Measurements from ENCODE around the gene THRAP3. TPM values are rescaled to one million over a fixed set of nuclear protein-coding genes. Genes with fewer than 3 reads are reported as not detected.

THRAP3 gene
- total RNA-seq, 1 donor from 2014 or later = 81.0 TPM

- DNase-seq (no peak), ATAC-seq (no peak)
- no peaks in the 10 kb centered on the region for H3K9me3 ChIP-seq
- H3K27me3 ChIP-seq (ENCODE audit: low read depth) = no peaks in the 10 kb centered on the region
- H3K4me1 ChIP-seq = peaks cover 19% of the 10 kb centered on the region
- no peak overlapping the region for H3K27ac ChIP-seq
- TF ChIP-seq CTCF (IDR thresholded peaks at IDR 0.05) = no peak
- peaks cover 26% of the 10 kb centered on the region for H3K36me3 ChIP-seq
- H3K4me3 ChIP-seq = no peak overlapping the region
- intact Hi-C loops (cut with DNase I) = no loop called here
Observed at GRCh38 chr1:36276688-36277087, 52.4 kb downstream of the THRAP3 start.

- H3K4me3 ChIP-seq = no peak overlapping the region
- TF ChIP-seq CTCF (IDR thresholded peaks at IDR 0.05) = no peak
- H3K36me3 ChIP-seq = peaks cover 32% of the 10 kb centered on the region
- DNase-seq = no peak
- H3K27ac ChIP-seq = no peak overlapping the region
- ATAC-seq = no peak
- H3K27me3 ChIP-seq (ENCODE audit: low read depth) = no peaks in the 10 kb centered on the region
- H3K4me1 ChIP-seq = peaks cover 34% of the 10 kb centered on the region
- intact Hi-C loops (cut with DNase I) = no loop called here
- H3K9me3 ChIP-seq = no peaks in the 10 kb centered on the region
Observed at GRCh38 chr1:36279110-36279788, 55.0 kb downstream of the THRAP3 start.

- intact Hi-C loops (cut with DNase I) = no loop called here
- Histone ChIP-seq H3K36me3 (peaks cover 38% of the 10 kb centered on the region), H3K9me3 (no peaks in the 10 kb centered on the region), H3K27me3 (ENCODE audit: low read depth) (no peaks in the 10 kb centered on the region), H3K27ac (no peak overlapping the region), H3K4me3 (no peak overlapping the region), H3K4me1 (peaks cover 40% of the 10 kb centered on the region)
- no peak for TF ChIP-seq CTCF (IDR thresholded peaks at IDR 0.05)
- DNase-seq (no peak), ATAC-seq (no peak)
Observed at GRCh38 chr1:36279789-36280296, 55.6 kb downstream of the THRAP3 start.

GRCh38 chr1:36284061-36284460 lies 59.8 kb downstream of the THRAP3 start:
- no peak for ATAC-seq
- no peak overlapping the region for H3K4me3 ChIP-seq
- DNase-seq = no peak
- H3K36me3 ChIP-seq = peaks cover 76% of the 10 kb centered on the region
- no peaks in the 10 kb centered on the region for H3K9me3 ChIP-seq
- H3K27me3 ChIP-seq (ENCODE audit: low read depth) = no peaks in the 10 kb centered on the region
- H3K4me1 ChIP-seq = peaks cover 49% of the 10 kb centered on the region
- no peak overlapping the region for H3K27ac ChIP-seq
- intact Hi-C loops (cut with DNase I) = no loop called here
- TF ChIP-seq CTCF (IDR thresholded peaks at IDR 0.05) = no peak

GRCh38 chr1:36284517-36284916 lies 60.3 kb downstream of the THRAP3 start:
- no peaks in the 10 kb centered on the region for H3K27me3 ChIP-seq (ENCODE audit: low read depth)
- no peak for DNase-seq
- H3K4me1 ChIP-seq = peaks cover 44% of the 10 kb centered on the region
- no peaks in the 10 kb centered on the region for H3K9me3 ChIP-seq
- ATAC-seq = no peak
- H3K4me3 ChIP-seq = no peak overlapping the region
- H3K36me3 ChIP-seq = peaks cover 81% of the 10 kb centered on the region
- H3K27ac ChIP-seq = no peak overlapping the region
- no peak for TF ChIP-seq CTCF (IDR thresholded peaks at IDR 0.05)
- intact Hi-C loops (cut with DNase I) = no loop called here

All from lower lobe of right lung (tissue), 2 donors.